GM18511 (cell line): Measurements from ENCODE around the gene WWOX.

Experiments
- ATAC-seq: cut with Tn5 transposase; IDR thresholded peaks from one replicate; pipeline ENCODE4 v1.9.1; 2021; ENCODE audit warnings: mild to moderate bottlenecking, moderate library complexity; ENCODE audit not compliant: unreplicated experiment

Gene WWOX

DNA sequence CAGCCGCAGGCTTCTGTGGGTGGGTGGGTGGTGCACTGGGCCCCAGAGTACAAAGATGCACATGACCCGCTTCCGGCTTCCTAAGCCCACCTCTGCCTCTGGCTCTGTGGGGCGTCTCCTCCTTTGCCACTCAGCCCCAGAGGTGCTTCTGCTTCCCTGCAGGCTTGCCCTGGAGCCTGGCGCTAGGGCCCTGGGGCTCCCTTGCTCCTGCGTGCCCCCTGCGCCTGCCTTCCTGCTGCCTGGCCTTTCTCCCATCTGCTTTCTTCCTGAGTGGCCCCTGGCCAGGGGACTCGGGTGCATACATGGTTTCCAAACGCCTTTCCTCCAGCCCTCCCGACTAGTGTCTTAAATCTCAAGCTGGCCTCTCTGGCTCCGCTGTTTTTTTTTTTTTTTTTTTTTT is 3.4 kb downstream of the WWOX start:
- no peak for ATAC-seq

DNA sequence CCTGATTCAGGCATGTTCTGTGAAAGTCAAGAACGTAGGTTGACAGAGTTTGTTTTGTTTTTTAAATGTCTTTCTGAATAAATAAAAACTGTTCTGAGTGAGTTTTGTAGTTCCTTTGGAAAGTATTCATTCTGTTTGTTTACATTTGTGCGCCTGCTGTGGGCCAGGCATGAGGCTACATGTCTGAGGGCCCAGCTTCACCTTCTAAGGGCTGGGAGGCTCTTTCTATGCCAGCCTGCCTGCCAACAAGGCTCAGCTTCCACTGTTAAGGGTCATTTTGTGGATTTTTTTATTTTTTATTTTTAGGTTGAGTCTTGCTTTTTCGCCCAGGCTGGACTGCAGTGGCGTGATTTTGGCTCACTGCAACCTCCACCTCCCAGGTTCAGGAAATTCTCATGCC is 6.1 kb downstream of the WWOX start:
- no peak for ATAC-seq

DNA sequence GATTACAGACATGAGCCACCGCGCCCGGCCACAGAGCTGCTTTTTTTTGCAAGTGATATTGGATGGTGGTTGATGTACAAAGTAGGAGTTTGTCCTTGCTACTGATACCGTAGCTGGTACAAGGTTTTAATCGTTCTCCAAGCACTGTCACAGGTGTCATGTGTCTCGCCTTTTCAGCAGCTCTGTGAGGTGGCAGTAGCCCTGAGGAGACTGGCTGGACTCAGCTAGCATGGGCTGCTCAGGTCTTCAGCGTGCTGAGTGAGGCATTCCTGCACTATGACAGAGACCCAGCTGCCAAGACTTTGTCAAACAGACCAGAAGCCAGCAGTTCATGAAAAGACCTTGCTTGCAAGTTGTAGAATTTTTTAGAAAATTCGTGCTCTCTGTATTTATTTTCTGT is 7.2 kb downstream of the WWOX start:
- no peak for ATAC-seq

DNA sequence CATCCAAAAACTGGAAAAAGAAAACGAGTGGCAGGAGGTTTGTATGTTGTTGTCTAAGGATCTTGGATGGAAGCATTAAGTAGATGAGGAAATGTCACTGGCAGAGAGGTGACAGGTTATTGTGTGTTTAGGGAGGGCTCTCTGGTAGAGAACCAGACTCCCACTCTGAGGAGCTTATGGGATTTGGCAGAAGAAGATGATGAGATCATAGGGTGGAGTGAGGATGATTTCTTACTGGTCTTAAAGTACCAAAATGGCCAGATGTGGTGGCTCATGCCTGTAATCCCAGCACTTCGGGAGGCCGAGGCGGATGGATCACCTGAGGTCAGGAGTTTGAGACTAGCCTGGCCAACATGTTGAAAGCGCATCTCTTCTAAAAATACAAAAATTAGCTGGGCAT is 9.0 kb downstream of the WWOX start:
- ATAC-seq = no peak

DNA sequence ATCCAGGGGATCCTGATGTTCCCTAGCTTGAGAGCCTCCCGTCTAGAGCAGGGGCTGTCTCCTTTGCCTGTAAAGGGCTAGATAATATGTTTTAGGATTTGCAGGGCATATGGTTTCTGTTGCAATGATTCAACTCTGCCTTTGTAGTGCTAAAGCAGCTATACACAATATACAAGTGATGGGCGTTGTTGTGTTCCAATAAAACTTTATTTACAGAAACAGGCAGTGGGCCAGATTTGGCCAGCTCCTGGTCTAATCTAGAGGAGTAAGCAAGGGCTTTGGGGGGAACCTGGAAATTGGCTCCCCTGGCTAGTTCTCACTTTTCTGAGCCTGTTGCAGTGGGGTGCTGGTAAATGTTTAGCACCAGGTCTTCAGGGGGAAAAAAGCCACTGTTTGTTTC is 13.8 kb downstream of the WWOX start:
- no peak for ATAC-seq

DNA sequence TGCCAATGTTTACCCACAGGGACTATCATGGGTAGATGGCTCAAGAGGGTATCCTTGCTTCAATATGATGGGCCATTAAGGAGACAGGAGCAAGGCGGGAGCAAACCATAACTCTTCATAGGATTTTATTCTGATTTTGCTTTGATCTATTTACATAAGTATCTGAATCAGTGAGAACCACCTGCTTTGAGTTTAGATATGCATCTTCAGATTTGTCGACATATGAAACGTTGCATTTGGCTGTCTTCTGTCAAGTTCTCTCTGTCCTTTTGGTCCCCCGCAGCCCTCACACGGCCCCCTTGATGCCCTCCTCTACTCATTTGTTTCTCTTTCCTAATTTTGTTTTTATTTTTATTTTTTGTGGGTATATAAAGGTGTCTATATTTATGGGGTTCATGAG is 16.2 kb downstream of the WWOX start:
- ATAC-seq = no peak

DNA sequence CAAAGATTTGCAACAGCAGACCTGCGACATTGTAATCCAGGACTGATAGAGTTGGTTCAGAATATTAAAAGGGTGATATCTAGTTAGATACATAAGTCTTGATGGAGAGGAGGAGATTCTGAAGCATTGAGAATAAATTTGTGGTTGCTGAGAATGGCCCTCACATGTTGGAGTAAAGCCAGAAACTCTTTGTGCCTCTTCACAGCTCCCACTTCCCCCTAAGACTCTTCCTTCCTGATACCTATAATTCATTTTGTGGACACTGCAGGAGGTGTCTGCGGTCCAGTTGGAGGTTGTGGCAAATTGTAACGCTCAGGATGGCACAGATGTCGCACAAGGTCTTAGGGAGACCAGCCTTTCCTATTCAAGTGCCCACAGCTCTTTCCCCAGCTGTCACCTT is 17.5 kb downstream of the WWOX start:
- no peak for ATAC-seq

DNA sequence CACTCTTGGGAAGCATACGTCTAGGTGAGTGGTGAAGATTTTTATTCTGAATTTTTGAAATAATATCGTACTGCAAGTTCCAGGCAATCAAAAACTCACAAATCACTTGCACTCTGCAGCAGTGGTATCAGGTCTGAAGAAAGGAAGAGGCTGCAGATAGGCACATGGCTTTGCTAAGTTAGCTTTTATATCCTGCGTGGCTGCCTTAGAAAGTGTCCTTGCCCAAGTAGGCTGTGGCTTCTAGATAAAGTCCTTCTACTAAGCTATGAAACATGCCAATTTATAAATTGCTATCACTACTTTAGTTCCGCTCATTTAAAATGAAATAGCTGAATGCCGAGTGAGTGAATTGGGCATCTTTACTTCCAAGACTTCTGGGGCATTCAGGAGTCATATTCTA is 17.9 kb downstream of the WWOX start:
- ATAC-seq = no peak

DNA sequence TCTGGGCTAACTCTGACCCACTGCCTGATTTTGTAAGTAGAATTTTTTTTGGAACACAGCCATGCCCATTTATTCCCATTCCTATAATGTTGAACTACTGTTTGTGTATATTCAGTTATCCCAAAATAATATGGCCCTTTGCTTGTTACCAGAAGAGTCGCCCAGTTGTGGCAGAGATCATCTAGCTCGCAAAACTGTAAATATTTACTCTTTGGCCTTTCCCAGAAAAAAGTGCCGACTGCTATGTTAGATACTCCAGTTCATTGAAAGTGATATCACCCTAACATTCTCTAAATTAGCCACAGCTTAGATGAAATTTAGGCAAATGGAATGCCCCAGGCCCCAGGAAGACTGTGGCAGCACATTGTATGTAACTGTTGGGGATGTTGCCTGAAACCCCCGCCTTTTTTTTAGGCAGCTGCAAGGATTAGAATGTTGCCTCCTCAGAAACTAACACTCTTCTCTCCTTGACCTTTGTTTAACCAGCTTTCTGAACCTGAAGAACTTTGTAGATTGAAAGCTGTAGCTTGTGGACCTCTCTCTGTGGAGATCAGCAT is 19.1 kb downstream of the WWOX start:
- ATAC-seq = no peak

DNA sequence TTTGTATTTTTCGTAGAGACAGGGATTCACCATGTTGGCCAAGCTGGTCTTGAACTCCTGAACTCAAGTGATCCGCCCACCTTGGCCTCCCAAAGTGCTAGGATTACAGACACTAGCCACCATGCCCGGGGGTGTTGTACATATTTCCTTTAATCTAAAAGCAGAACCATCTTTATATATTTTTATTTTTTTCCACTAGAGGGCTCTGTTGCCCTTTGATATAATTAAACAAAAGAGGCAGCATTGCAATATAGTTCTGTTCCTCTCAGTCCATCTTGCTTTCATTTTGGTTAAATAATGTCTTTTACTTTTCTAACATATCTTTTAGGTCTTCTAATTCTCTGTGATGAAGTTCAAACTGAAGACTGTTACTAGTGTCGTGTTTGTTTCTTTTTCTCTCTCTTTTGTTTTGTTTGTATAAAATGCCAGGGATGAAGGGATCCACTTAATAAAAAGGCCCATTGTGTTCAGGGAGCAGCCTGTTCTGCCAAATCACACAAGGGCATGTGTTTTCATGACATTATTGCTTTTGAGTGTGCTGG is 23.4 kb downstream of the WWOX start:
- ATAC-seq = peak; percentile 96

DNA sequence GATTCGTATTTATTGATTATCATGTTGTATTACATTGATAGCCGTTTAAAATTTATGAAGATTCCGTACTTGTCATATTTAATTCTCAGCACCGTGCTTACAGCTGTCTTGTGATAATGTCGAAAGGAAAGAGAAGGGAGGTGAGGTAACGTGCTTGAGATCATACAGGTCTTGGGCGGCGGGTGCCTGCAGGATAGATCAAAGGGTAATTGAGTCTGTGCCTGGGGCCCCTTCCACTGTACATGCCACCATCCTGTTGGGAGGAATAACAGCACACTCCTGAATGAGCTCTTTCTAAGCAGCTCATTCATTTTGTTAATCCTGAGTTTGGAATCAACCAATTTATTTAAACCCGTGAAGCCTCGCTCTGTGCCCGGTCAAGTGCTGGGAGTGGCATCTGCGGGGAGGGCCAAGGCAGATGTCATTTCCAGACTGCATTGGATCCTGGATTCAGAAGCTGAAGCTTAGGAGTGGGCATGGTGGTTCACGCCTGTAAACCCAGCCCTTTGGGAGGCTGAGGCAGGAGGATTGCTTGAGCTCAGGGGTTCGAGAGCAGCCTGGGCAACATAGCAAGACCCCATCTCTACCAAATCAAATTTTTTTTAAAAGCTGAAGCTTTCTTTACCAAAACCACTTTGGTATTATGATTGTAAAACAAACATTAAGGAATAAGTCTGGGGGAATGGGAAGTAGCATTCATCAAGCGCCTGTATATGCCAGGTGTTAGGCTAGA is 25.8 kb downstream of the WWOX start:
- ATAC-seq = no peak

DNA sequence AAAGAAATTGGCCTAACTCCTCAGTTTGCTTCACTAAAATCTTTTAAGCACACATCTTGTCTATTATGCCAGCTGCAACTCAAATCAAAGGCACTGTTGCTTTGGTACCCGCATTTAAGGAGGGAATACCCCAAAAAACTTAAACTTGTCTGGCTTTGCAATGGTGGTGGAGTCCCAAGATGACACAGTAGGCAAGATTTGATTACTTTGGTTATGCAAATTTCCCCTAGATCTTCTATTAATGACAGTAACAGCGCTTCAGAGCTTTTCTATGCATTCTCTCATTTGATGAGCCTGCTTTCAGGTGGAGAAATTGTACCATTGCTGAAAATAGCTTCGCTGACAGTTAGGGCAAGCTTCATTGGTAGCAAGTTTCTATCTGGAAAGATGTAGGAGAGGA is 27.2 kb downstream of the WWOX start:
- ATAC-seq = no peak

DNA sequence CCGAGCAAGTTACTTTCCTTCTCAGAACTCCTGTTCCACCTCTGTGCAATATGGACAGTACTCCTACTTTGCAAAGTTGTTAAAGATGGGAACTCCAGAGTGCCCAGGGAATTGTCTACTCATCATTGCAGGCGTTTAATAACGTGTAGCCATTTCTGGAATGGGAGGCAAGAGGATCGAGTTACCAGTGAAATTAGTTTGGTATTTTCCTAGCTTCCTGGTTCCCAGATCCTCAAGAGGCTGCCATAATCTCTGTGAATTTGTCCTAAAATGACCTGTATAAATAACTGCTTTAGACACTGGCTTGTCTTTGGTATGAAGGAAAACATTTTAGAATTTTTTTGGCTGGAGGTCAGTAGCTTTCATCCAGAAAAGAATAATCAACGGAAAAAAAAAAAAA is 27.7 kb downstream of the WWOX start:
- no peak for ATAC-seq

DNA sequence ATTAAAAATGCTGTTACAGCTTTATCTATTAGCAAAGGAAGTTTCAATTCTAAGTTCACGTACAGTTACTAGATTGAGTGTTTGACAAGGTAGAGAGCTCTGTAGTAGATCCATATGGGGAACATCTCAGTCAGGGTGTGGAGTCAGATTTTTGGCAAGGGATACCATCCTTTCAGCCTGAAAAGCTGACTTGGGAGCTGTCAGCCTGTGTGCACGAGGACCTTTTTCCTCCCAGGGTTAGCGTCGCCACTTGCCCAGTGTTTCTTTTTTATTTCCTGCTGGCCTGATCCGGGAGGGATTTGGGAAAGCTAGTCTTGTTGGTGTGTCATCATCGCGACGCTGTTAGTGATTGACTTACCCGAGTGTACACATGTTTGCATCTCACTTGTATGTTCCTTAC is 29.5 kb downstream of the WWOX start:
- no peak for ATAC-seq

DNA sequence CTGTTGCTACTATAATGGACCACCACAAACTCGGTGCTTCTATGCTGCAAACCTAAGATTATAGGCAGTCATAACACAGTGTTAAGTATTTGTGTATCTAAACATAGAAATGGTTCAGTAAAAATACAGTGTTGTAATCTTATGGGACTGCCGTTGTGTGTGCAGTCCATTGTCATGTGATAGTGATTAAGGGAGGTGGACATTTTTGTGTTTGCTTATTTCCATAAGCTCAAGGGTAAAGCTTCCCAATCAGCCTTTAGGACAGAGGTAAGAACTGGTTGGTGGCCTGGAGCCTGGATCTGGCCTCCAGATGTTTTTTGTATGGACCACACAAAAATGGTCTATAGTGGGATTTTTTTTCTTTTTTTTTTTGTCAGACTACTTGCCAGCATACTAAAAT is 29.9 kb downstream of the WWOX start:
- no peak for ATAC-seq

DNA sequence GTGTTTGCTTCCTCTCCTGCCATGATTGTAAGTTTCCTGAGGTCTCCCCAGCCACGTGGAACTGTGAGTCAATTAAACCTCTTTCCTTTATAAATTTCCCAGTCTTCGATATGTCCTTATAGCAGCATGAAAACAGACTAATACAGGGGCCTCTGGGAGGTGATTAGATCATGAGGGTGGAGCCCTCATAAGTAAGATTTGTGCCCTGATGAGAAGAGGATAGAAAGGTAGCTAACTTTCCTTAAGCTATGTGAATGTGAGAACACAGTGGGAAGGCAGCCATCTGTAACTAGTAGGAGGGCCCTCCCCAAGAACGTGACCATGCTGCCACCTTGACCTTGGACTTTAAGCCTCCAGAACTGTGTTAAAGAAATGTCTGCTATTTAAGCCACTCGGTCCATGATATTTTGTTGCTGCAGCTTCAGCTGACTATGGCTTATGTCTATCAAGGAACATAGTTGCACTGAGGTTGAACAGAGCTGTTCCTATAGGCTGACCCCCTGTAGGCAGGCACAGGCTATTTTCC is 30.7 kb downstream of the WWOX start:
- ATAC-seq = no peak

DNA sequence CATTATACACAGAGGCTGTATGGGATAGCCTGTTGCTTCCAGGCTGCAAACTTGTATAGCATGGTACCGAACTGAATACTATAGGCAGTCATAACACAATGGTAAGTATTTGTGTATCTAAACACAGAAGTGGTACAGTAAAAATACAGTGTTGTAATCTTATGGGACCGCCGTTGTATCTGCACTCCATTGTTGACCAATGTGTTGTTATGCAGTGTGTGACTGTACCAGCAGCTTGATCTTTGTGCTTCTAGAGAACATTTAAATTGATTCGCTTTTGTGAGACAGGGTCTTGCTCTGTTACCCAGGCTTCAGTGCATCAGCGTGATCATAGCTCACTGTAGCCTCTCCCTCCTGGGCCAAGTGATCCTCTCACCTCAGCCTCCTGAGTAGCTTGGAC is 31.5 kb downstream of the WWOX start:
- no peak for ATAC-seq

DNA sequence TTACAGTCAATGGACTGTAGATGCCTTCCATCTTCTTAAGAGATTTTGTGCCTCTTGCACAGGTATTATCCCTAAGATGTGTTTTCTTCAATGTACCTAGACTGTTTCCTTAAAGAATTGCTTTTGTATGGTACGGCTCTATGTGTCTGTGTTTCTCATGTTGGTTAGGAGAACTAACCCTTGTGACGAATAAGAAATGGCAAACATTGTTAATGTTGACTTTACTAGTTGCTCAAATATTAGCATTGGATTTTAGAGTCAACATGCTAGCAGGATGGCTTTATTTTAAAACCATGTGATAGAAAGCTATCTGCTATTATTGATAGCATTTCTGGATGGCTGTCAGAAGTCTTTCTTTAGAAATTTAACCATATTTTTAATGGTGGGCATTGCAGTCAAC is 34.5 kb downstream of the WWOX start:
- ATAC-seq = no peak

DNA sequence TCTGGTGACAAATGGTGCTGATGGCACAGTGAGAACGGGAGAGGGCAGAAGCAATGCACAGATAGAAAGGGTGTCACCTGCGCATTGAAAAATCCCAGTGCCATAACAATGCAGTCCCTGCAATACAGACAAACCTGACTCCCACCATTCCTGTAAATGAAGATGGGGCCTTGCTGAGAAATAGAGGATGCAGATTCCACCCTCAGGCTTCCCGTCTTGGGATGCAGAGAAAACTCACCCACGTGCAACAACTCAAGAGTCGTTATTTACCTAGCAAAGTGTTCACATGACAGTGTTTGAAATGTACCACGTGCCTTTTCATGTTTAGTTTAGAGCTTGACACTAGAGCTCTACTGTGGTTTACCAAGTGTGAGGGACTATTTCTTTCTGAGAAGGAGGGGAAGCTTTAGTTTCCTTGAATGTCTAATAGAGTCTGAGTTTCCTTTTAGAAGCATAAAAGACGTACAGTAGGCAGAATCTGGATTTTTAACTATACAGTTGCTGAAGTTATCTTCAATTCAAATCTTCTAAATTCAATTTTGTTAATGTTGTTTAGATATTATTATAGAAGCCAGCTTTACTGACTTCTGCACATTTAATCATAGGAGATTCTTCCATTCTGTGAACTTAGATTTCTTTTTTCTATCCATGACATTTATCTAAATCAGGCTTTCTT is 35.6 kb downstream of the WWOX start:
- no peak for ATAC-seq

DNA sequence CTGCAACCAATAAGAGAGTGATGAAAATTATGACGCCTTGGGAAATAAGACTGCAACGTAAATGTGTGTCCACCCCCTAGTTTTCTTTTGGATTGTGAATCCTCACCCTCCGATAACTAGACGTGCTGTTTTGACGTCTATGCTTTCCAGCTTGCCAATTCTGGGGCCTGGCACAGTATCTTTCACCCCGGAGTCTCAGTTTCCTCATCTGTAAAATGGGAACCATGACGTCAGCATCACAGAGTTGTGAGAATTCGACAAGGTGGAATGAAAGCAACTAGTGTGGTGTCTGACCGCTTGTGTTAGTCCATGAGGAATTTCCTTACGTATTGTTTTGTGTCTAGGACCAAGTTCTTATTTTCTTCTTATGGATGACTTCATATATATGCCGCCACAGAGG is 37.7 kb downstream of the WWOX start:
- ATAC-seq = no peak

DNA sequence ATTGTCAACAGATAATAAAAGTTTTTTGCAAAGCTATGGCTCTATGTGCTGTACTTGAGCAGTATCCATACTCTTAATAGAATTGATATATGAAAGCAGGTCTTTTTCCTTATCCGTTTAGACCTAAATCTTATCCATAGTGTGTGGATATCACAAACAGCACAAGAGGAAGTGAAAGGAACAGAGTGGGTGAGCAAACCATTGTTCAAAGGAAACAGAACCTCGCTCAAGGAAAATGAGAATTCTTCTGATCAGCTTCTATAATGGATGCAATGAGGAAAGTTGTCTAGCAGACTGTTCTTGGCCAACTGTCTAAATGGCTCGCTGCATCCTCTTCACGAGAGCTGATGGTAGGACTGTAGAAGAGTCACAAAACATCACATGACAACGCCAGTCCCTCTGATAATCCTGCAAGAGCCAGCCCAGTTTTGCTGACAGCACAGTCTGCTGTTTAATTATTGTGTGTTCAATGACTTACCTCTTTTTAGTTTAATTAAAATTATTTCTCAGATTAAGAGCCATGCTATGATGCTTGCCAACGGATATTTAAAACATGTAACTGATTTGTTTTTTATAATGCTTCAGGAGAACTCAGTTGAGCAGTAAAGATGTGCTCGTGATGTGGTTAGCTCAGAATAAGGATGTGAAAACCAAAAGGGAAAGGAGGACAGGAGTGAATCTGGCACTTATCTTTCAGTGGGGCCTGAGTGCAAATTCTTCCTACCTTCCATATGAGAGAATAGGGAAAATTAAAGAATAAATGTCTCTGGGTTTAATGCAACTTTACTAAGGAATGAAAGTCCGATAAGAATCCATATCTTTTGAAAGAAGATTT is 38.5 kb downstream of the WWOX start:
- peak; percentile 72 for ATAC-seq
